Mucosa of rectum (tissue), 2 donors: Measurements from ENCODE around the gene PRG2.

ENCODE experiments used
- H3K27ac ChIP-seq, 2 donors: one replicate each; pipeline ENCODE4 v1.7.0; 2013; ENCODE audit warnings: inconsistent platforms in 2 of 2, low read depth in 2 of 2, low read length in 2 of 2
- H3K27me3 ChIP-seq, 2 donors: one replicate each; pipeline ENCODE4 v1.7.0; 2013; ENCODE audit warnings: low read length in 2 of 2; ENCODE audit not compliant: control insufficient read depth in 2 of 2, insufficient read depth in 2 of 2
- H3K36me3 ChIP-seq, 2 donors: one replicate each; pipeline ENCODE4 v1.7.0; 2013; ENCODE audit warnings: low read length in 2 of 2; ENCODE audit not compliant: control insufficient read depth in 2 of 2, insufficient read depth in 2 of 2
- H3K4me1 ChIP-seq, 2 donors: one replicate each; pipeline ENCODE4 v1.7.0; 2013; ENCODE audit warnings: low read length in 2 of 2, mild to moderate bottlenecking in 1 of 2; ENCODE audit not compliant: control insufficient read depth in 2 of 2, insufficient read depth in 2 of 2
- H3K4me3 ChIP-seq, 2 donors: one replicate each; pipeline ENCODE4 v1.7.0; 2013; ENCODE audit warnings: low read length in 2 of 2
- H3K9ac ChIP-seq, 2 donors: one replicate each; pipeline ENCODE4 v1.7.0; 2013; ENCODE audit warnings: low read length in 2 of 2, low read depth in 1 of 2, mild to moderate bottlenecking in 1 of 2
- H3K9me3 ChIP-seq, 2 donors: one replicate each; pipeline ENCODE4 v1.7.0; 2013; ENCODE audit warnings: low read length in 2 of 2; ENCODE audit not compliant: control insufficient read depth in 2 of 2
- donor health status: healthy.
- donor health status: Normal muscosa, but diverticular disease.

PRG2 gene

GRCh38 chr11:57359396-57359795 lies 31.1 kb downstream of the PRG2 start:
- no peaks in the 10 kb centered on the region for H3K36me3 ChIP-seq
- no peak overlapping the region for H3K9ac ChIP-seq
- H3K27me3 ChIP-seq = peaks cover 0 to 2% of the 10 kb centered on the region in 2 donors
- no peak overlapping the region for H3K4me3 ChIP-seq
- H3K9me3 ChIP-seq = no peaks in the 10 kb centered on the region
- no peak overlapping the region for H3K27ac ChIP-seq
- no peaks in the 10 kb centered on the region for H3K4me1 ChIP-seq

GRCh38 chr11:57358991-57359390 lies 31.5 kb downstream of the PRG2 start:
- Histone ChIP-seq H3K36me3 (no peaks in the 10 kb centered on the region), H3K9me3 (no peaks in the 10 kb centered on the region), H3K27ac (no peak overlapping the region), H3K4me3 (no peak overlapping the region), H3K27me3 (peaks cover 0 to 2% of the 10 kb centered on the region in 2 donors), H3K9ac (no peak overlapping the region), H3K4me1 (no peaks in the 10 kb centered on the region)

- Histone ChIP-seq H3K9me3 (no peaks in the 10 kb centered on the region), H3K36me3 (no peaks in the 10 kb centered on the region), H3K4me1 (no peaks in the 10 kb centered on the region), H3K27me3 (no peaks in the 10 kb centered on the region), H3K9ac (no peak overlapping the region), H3K4me3 (no peak overlapping the region), H3K27ac (no peak overlapping the region)
These were observed 31.9 kb downstream of the PRG2 start for GRCh38 chr11:57358543-57358961.

- H3K27ac ChIP-seq = no peak overlapping the region
- H3K4me3 ChIP-seq = no peak overlapping the region
- peaks cover 0 to under 1% of the 10 kb centered on the region in 2 donors for H3K27me3 ChIP-seq
- no peaks in the 10 kb centered on the region for H3K36me3 ChIP-seq
- no peaks in the 10 kb centered on the region for H3K4me1 ChIP-seq
- H3K9me3 ChIP-seq = no peaks in the 10 kb centered on the region
- no peak overlapping the region for H3K9ac ChIP-seq
These were observed 32.6 kb downstream of the PRG2 start for GRCh38 chr11:57357856-57358255.

- Histone ChIP-seq H3K36me3 (no peaks in the 10 kb centered on the region), H3K9me3 (no peaks in the 10 kb centered on the region), H3K27ac (no peak overlapping the region), H3K4me3 (no peak overlapping the region), H3K27me3 (peaks cover 0 to 3% of the 10 kb centered on the region in 2 donors), H3K9ac (no peak overlapping the region), H3K4me1 (no peaks in the 10 kb centered on the region)
These were observed 33.1 kb downstream of the PRG2 start for GRCh38 chr11:57357310-57357709.

- Histone ChIP-seq H3K27me3 (peaks cover 0 to 3% of the 10 kb centered on the region in 2 donors), H3K4me1 (no peaks in the 10 kb centered on the region), H3K9ac (no peak overlapping the region), H3K4me3 (no peak overlapping the region), H3K27ac (no peak overlapping the region), H3K9me3 (no peaks in the 10 kb centered on the region), H3K36me3 (no peaks in the 10 kb centered on the region)
These were observed 34.2 kb downstream of the PRG2 start for GRCh38 chr11:57356268-57356667.

GRCh38 chr11:57354699-57355098 lies 35.8 kb downstream of the PRG2 start:
- H3K4me1 ChIP-seq = no peaks in the 10 kb centered on the region
- H3K4me3 ChIP-seq = no peak overlapping the region
- H3K27ac ChIP-seq = no peak overlapping the region
- no peaks in the 10 kb centered on the region for H3K36me3 ChIP-seq
- peaks cover 0 to 3% of the 10 kb centered on the region in 2 donors for H3K27me3 ChIP-seq
- H3K9ac ChIP-seq = no peak overlapping the region
- no peaks in the 10 kb centered on the region for H3K9me3 ChIP-seq

GRCh38 chr11:57353852-57354251 lies 36.6 kb downstream of the PRG2 start:
- H3K4me1 ChIP-seq = no peaks in the 10 kb centered on the region
- H3K4me3 ChIP-seq = no peak overlapping the region
- H3K9ac ChIP-seq = no peak overlapping the region
- H3K27me3 ChIP-seq = peaks cover 0 to 3% of the 10 kb centered on the region in 2 donors
- H3K9me3 ChIP-seq = no peaks in the 10 kb centered on the region
- no peak overlapping the region for H3K27ac ChIP-seq
- no peaks in the 10 kb centered on the region for H3K36me3 ChIP-seq

GRCh38 chr11:57353446-57353845 lies 37.0 kb downstream of the PRG2 start:
- no peak overlapping the region for H3K27ac ChIP-seq
- H3K4me3 ChIP-seq = no peak overlapping the region

GRCh38 chr11:57353036-57353435 lies 37.4 kb downstream of the PRG2 start:
- Histone ChIP-seq H3K9ac (no peak overlapping the region), H3K27ac (no peak overlapping the region)

More at GRCh38 chr11:57353446-57353845, 37.0 kb downstream of the PRG2 start:
- Histone ChIP-seq H3K4me1 (no peaks in the 10 kb centered on the region), H3K36me3 (no peaks in the 10 kb centered on the region), H3K9ac (no peak overlapping the region), H3K9me3 (no peaks in the 10 kb centered on the region), H3K27me3 (peaks cover 0 to 3% of the 10 kb centered on the region in 2 donors)

More at GRCh38 chr11:57353036-57353435, 37.4 kb downstream of the PRG2 start:
- Histone ChIP-seq H3K4me3 (no peak overlapping the region), H3K36me3 (no peaks in the 10 kb centered on the region), H3K4me1 (no peaks in the 10 kb centered on the region), H3K9me3 (no peaks in the 10 kb centered on the region), H3K27me3 (peaks cover 0 to 3% of the 10 kb centered on the region in 2 donors)
